ENCODE results near the gene HNRNPD.
"Not testable (repeated sequence)": the region's sequence is repeated elsewhere in the genome, so short reads cannot be mapped to it uniquely, and the experiment has no call there.

DNA sequence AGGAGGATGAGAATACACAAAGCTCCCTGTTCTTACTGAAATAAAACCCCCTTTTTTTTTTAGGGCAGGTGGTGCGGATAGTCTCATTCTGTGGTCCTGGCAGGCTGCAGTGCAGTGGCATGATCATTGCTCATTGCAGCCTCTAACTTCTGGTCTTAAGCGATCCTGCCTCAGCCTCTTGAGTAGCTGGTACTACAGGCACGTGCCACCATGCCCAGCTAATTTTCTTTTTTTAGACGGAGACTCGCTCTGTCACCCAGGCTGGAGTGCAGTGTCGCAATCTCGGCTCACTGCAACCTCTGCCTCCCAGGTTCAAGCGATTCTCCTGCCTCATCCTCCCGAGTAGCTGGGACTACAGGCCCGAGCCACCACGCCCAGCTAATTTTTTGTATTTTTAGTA is 41.3 kb upstream of the HNRNPD start:
- TF ChIP-seq, protein P1, sequence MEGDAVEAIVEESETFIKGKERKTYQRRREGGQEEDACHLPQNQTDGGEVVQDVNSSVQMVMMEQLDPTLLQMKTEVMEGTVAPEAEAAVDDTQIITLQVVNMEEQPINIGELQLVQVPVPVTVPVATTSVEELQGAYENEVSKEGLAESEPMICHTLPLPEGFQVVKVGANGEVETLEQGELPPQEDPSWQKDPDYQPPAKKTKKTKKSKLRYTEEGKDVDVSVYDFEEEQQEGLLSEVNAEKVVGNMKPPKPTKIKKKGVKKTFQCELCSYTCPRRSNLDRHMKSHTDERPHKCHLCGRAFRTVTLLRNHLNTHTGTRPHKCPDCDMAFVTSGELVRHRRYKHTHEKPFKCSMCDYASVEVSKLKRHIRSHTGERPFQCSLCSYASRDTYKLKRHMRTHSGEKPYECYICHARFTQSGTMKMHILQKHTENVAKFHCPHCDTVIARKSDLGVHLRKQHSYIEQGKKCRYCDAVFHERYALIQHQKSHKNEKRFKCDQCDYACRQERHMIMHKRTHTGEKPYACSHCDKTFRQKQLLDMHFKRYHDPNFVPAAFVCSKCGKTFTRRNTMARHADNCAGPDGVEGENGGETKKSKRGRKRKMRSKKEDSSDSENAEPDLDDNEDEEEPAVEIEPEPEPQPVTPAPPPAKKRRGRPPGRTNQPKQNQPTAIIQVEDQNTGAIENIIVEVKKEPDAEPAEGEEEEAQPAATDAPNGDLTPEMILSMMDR (IDR thresholded peaks at IDR 0.05; ENCODE audit: low read depth, low read length, missing input control): not testable (repeated sequence)
- TF ChIP-seq, protein P2, sequence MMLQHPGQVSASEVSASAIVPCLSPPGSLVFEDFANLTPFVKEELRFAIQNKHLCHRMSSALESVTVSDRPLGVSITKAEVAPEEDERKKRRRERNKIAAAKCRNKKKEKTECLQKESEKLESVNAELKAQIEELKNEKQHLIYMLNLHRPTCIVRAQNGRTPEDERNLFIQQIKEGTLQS (IDR thresholded peaks at IDR 0.05): not testable (repeated sequence)
- TF ChIP-seq TAF1 (conservative IDR thresholded peaks at IDR 0.05); HNF4G (IDR thresholded peaks at IDR 0.05); JUND (IDR thresholded peaks at IDR 0.05); RAD21 (IDR thresholded peaks at IDR 0.05); GABPA (IDR thresholded peaks at IDR 0.05 in 1 of 2, conservative IDR thresholded peaks at IDR 0.05 in 1 of 2); YY1 (IDR thresholded peaks at IDR 0.05): not testable (repeated sequence)
- TF ChIP-seq, protein P3, sequence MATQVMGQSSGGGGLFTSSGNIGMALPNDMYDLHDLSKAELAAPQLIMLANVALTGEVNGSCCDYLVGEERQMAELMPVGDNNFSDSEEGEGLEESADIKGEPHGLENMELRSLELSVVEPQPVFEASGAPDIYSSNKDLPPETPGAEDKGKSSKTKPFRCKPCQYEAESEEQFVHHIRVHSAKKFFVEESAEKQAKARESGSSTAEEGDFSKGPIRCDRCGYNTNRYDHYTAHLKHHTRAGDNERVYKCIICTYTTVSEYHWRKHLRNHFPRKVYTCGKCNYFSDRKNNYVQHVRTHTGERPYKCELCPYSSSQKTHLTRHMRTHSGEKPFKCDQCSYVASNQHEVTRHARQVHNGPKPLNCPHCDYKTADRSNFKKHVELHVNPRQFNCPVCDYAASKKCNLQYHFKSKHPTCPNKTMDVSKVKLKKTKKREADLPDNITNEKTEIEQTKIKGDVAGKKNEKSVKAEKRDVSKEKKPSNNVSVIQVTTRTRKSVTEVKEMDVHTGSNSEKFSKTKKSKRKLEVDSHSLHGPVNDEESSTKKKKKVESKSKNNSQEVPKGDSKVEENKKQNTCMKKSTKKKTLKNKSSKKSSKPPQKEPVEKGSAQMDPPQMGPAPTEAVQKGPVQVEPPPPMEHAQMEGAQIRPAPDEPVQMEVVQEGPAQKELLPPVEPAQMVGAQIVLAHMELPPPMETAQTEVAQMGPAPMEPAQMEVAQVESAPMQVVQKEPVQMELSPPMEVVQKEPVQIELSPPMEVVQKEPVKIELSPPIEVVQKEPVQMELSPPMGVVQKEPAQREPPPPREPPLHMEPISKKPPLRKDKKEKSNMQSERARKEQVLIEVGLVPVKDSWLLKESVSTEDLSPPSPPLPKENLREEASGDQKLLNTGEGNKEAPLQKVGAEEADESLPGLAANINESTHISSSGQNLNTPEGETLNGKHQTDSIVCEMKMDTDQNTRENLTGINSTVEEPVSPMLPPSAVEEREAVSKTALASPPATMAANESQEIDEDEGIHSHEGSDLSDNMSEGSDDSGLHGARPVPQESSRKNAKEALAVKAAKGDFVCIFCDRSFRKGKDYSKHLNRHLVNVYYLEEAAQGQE (IDR thresholded peaks at IDR 0.05): not testable (repeated sequence)

All from liver (tissue), 3 donors.